Right lung (tissue), 5 donors: ENCODE results near the gene MTHFSD. TPM values are rescaled to one million over a fixed set of nuclear protein-coding genes. Genes with fewer than 3 reads are reported as not detected.
A peak's percentile ranks its signal among the peaks of the same experiment; 100 is the strongest.

Experiments
- DNase-seq, 2 donors: peaks; one replicate each; pipeline ENCODE4 v3.0.0-alpha.2; 2013
- polyA plus RNA-seq, 5 donors: library from polyadenylated mRNA; unstranded; fragments of 120-200 nt; gene quantifications; one replicate each; pipeline versions ENCODE4 v1.2.1 to v1.2.3, GENCODE V29; 2013; ENCODE audit warnings: inconsistent platforms in 1 of 5, low replicate concordance in 1 of 5; ENCODE audit not compliant: insufficient read length in 5 of 5, insufficient read depth in 1 of 5

MTHFSD gene
- polyA plus RNA-seq, 5 donors = 22.5 to 30.8 (median 28.9) TPM

GRCh38 chr16:86503830-86504229 lies 51.2 kb downstream of the MTHFSD start:
- no peak for DNase-seq

- DNase-seq = no peak
These were observed 51.9 kb downstream of the MTHFSD start for GRCh38 chr16:86502856-86503748.

- DNase-seq = no peak
These were observed 52.8 kb downstream of the MTHFSD start for GRCh38 chr16:86501989-86502855.

GRCh38 chr16:86500708-86501510 lies 54.1 kb downstream of the MTHFSD start:
- no peak for DNase-seq

- no peak for DNase-seq
These were observed 54.9 kb downstream of the MTHFSD start for GRCh38 chr16:86499889-86500707.

- no peak for DNase-seq
These were observed 55.6 kb downstream of the MTHFSD start for GRCh38 chr16:86499440-86499786.

GRCh38 chr16:86498671-86499439 lies 56.2 kb downstream of the MTHFSD start:
- peak; percentile 60 for DNase-seq

GRCh38 chr16:86498155-86498670 lies 56.8 kb downstream of the MTHFSD start:
- DNase-seq = no peak

- DNase-seq = no peak
These were observed 57.4 kb downstream of the MTHFSD start for GRCh38 chr16:86497551-86498021.

GRCh38 chr16:86496929-86497461 lies 58.0 kb downstream of the MTHFSD start:
- DNase-seq = no peak

- no peak for DNase-seq
These were observed 58.6 kb downstream of the MTHFSD start for GRCh38 chr16:86496262-86496928.

GRCh38 chr16:86495756-86496261 lies 59.2 kb downstream of the MTHFSD start:
- DNase-seq = no peak

- no peak for DNase-seq
These were observed 59.7 kb downstream of the MTHFSD start for GRCh38 chr16:86495357-86495701.

GRCh38 chr16:86494565-86495356 lies 60.3 kb downstream of the MTHFSD start:
- DNase-seq = no peak

GRCh38 chr16:86494039-86494564 lies 60.9 kb downstream of the MTHFSD start:
- no peak for DNase-seq

GRCh38 chr16:86492961-86493629 lies 61.9 kb downstream of the MTHFSD start:
- DNase-seq = no peak
